ENCODE results near the gene OGN.

DNA sequence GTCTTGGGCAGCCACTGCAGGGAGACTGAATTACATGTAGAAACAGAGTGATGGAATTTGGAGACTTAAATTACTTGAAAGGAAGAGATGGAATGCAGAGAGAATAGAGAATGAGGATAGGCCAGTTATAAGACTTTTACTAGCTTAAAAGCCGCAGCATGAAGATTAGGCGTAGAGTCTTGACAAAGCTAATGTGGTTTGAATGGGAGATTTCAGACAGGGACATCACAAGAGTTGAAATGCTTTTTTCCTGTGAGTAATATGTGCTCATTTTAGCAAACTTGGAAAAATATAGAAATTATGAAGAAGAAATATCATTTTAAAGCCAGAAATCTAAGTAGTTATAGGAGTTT, 71.1 kb downstream of the OGN start:
- TF ChIP-seq, protein P1, sequence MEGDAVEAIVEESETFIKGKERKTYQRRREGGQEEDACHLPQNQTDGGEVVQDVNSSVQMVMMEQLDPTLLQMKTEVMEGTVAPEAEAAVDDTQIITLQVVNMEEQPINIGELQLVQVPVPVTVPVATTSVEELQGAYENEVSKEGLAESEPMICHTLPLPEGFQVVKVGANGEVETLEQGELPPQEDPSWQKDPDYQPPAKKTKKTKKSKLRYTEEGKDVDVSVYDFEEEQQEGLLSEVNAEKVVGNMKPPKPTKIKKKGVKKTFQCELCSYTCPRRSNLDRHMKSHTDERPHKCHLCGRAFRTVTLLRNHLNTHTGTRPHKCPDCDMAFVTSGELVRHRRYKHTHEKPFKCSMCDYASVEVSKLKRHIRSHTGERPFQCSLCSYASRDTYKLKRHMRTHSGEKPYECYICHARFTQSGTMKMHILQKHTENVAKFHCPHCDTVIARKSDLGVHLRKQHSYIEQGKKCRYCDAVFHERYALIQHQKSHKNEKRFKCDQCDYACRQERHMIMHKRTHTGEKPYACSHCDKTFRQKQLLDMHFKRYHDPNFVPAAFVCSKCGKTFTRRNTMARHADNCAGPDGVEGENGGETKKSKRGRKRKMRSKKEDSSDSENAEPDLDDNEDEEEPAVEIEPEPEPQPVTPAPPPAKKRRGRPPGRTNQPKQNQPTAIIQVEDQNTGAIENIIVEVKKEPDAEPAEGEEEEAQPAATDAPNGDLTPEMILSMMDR (conservative IDR thresholded peaks at IDR 0.05; ENCODE audit: low read depth, low read length), result no peak
- TF ChIP-seq EZH2 (IDR thresholded peaks at IDR 0.05; ENCODE audit: low read length, unreplicated experiment) (no peak), EZH2phosphoT487 (IDR thresholded peaks at IDR 0.05; ENCODE audit: borderline replicate concordance, low read length) (no peak)

Data from PC-3 (cell line).